K562 (cell line): ENCODE measurements around the gene CHKB. TPM values are rescaled to one million over a fixed set of nuclear protein-coding genes. Genes with fewer than 3 reads are reported as not detected.
A peak's percentile ranks its signal among the peaks of the same experiment; 100 is the strongest.

Source experiments
- ATF7 ChIP-seq: fragments of 450-650 bp; IDR thresholded peaks from 2 replicates; pipeline ENCODE4 v1.7.1; 2014; ENCODE audit warnings: mild to moderate bottlenecking, moderate library complexity
- CTCF ChIP-seq, 3 experiments: IDR thresholded peaks in 2 of 3; conservative IDR thresholded peaks in 1 of 3; 2 replicates each; pipeline ENCODE4 v1.5.1; 2011 to 2012; ENCODE audit warnings: low read length in 3 of 3, mild to moderate bottlenecking in 3 of 3, control low read depth in 2 of 3, improper control_type of control experiment in 1 of 3, inconsistent platforms in 1 of 3, low read depth in 1 of 3, mixed read lengths in 1 of 3, moderate library complexity in 1 of 3; ENCODE audit not compliant: insufficient read depth in 2 of 3
- EP400 ChIP-seq: fragments of 450-650 bp; IDR thresholded peaks from 2 replicates; pipeline ENCODE4 v1.6.1; 2017; ENCODE audit warnings: antibody characterized with exemption, mild to moderate bottlenecking, moderate library complexity
- KDM1A ChIP-seq, 2 experiments: fragments of 450-650 bp; IDR thresholded peaks; 2 replicates each; pipeline ENCODE4 v1.6.1; 2016; ENCODE audit warnings: mild to moderate bottlenecking in 2 of 2
- MXI1 ChIP-seq: IDR thresholded peaks from 2 replicates; pipeline ENCODE4 v1.6.1; 2011; ENCODE audit warnings: low read depth, mild to moderate bottlenecking, improper control_type of control experiment, low read length
- PHTF2 ChIP-seq: fragments of 250-450 bp; sonication (Bioruptor Pico); IDR thresholded peaks from 2 replicates; pipeline ENCODE4 v1.5.0; 2021; ENCODE audit warnings: mild to moderate bottlenecking
- RCOR1 ChIP-seq, 2 experiments: IDR thresholded peaks; 2 replicates each; pipeline ENCODE4 v1.6.1; 2012; ENCODE audit warnings: low read depth in 2 of 2, low read length in 2 of 2, borderline replicate concordance in 1 of 2, improper control_type of control experiment in 1 of 2
- STAG1 ChIP-seq: sonication (generic); formaldehyde crosslinking; IDR thresholded peaks from 2 replicates; pipeline ENCODE4 v1.5.0; 2020; ENCODE audit warnings: missing genetic modification reagents, borderline replicate concordance
- STAT5A ChIP-seq: IDR thresholded peaks from 2 replicates; pipeline ENCODE4 v1.6.1; 2012; ENCODE audit warnings: low read length, inconsistent platforms, borderline replicate concordance
- THRB ChIP-seq: fragments of 450-650 bp; formaldehyde crosslinking; conservative IDR thresholded peaks from 2 replicates; pipeline ENCODE4 v1.4.0; 2022; ENCODE audit warnings: mild to moderate bottlenecking, missing genetic modification characterization
- ZNF384 ChIP-seq: IDR thresholded peaks from 2 replicates; pipeline ENCODE4 v1.6.1; 2012; ENCODE audit warnings: low read depth, low read length, improper control_type of control experiment
- polyA plus RNA-seq, 8 experiments: library from polyadenylated mRNA; depleted of rRNA in 4 of 8; stranded (reverse) in 5 of 8; unstranded in 3 of 8; fragments of >200 nt; fragmentation: Nextera tagmentation in 2 of 8; fragmentation: Illumina TruSeq in 1 of 8; extraction: Ambion mirVana in 2 of 8; extraction: Trizol in 1 of 8; gene quantifications; 2 replicates each; pipeline versions ENCODE4 v1.2.1 to v1.2.3, GENCODE V29; 2011 to 2014; ENCODE audit warnings: inconsistent platforms in 1 of 8, missing spikeins in 1 of 8
- total RNA-seq, 7 experiments: library from RNA; depleted of rRNA in 6 of 7; stranded (reverse); fragments of >200 nt in 6 of 7; fragmentation: Illumina TruSeq in 2 of 7; extraction: Trizol in 2 of 7; gene quantifications; 2 replicates each; pipeline versions ENCODE4 v1.2.1 to v1.2.3, GENCODE V29; 2011 to 2021; ENCODE audit warnings: low replicate concordance in 1 of 7

The CHKB gene
- total and polyA plus RNA-seq, 9 of the 15 experiments (the other 6 are each of a cell fraction or from before 2014, with no cell fraction given) = 2.7 to 31.0 (median 11.0) TPM

GRCh38 chr22:50576070-50576469, 6.6 kb downstream of the CHKB start (continued):
- peak; percentile 86 to 99 (median 99) for TF ChIP-seq CTCF (IDR thresholded peaks at IDR 0.05 in 2 of 3, conservative IDR thresholded peaks at IDR 0.05 in 1 of 3; ENCODE audit: insufficient read depth in 2 of 3, low read depth in 1 of 3, low read length in 3 of 3)
- TF ChIP-seq ZNF384 = peak; percentile 69; the same call in 1 of the 2 replicates
- TF ChIP-seq THRB (CRISPR knock-in tag) = no peak
- peak; percentile 54; the same call in 1 of the 2 replicates for TF ChIP-seq STAG1 (CRISPR knock-in tag)
- no peak for TF ChIP-seq KDM1A (IDR thresholded peaks at IDR 0.05)
- TF ChIP-seq MXI1 = no peak
- TF ChIP-seq RCOR1 (IDR thresholded peaks at IDR 0.05; ENCODE audit: borderline replicate concordance in 1 of 2, low read depth in 2 of 2, low read length in 2 of 2) = peak in 1 of 2 experiments; percentile 15; a peak in 1 of 4 replicates
- no peak for TF ChIP-seq STAT5A
- TF ChIP-seq ATF7 = 0 out of 2 replicates have a peak, but pooled peaks have one; percentile 31
- no peak for TF ChIP-seq PHTF2 (CRISPR knock-in tag)
- TF ChIP-seq EP400 = no peak
